NCI-H2081 (cell line): ENCODE measurements around the gene UNC13A.

Experiments
- DNase-seq, 2 experiments: peaks; one replicate each; lab custom pipeline; 2025; lab: John Stamatoyannopoulos, UW

Gene UNC13A

GRCh38 chr19:17626456-17627015, 61.6 kb downstream of the UNC13A start:
- no peak for DNase-seq

- no peak for DNase-seq
Observed at GRCh38 chr19:17625980-17626379, 62.2 kb downstream of the UNC13A start.

GRCh38 chr19:17625043-17625442, 63.1 kb downstream of the UNC13A start:
- no peak for DNase-seq

- DNase-seq, result no peak
Observed at GRCh38 chr19:17624314-17624991, 63.7 kb downstream of the UNC13A start.

- no peak for DNase-seq
Observed at GRCh38 chr19:17623224-17623935, 64.8 kb downstream of the UNC13A start.

GRCh38 chr19:17620696-17621095, 67.5 kb downstream of the UNC13A start:
- no peak for DNase-seq

GRCh38 chr19:17618936-17619335, 69.2 kb downstream of the UNC13A start:
- DNase-seq, result no peak

- DNase-seq, result no peak
Observed at GRCh38 chr19:17618281-17618903, 69.8 kb downstream of the UNC13A start.

- no peak for DNase-seq
Observed at GRCh38 chr19:17617807-17618192, 70.4 kb downstream of the UNC13A start.

- no peak for DNase-seq
Observed at GRCh38 chr19:17616961-17617806, 71.0 kb downstream of the UNC13A start.

GRCh38 chr19:17616686-17616960, 71.5 kb downstream of the UNC13A start:
- DNase-seq, result no peak

GRCh38 chr19:17615889-17616685, 72.1 kb downstream of the UNC13A start:
- DNase-seq, result no peak

- DNase-seq, result no peak
Observed at GRCh38 chr19:17614476-17614875, 73.7 kb downstream of the UNC13A start.

- no peak for DNase-seq
Observed at GRCh38 chr19:17611462-17612244, 76.5 kb downstream of the UNC13A start.

- no peak for DNase-seq
Observed at GRCh38 chr19:17610384-17610783, 77.8 kb downstream of the UNC13A start.

- no peak for DNase-seq
Observed at GRCh38 chr19:17607936-17608335, 80.2 kb downstream of the UNC13A start.

- DNase-seq, result no peak
Observed at GRCh38 chr19:17606590-17607185, 81.5 kb downstream of the UNC13A start.

GRCh38 chr19:17605761-17606589, 82.2 kb downstream of the UNC13A start:
- DNase-seq, result no peak

- DNase-seq, result no peak
Observed at GRCh38 chr19:17605117-17605516, 83.0 kb downstream of the UNC13A start.
